B cell (primary cell): Measurements from ENCODE around the gene LMNB1. TPM values are rescaled to one million over a fixed set of nuclear protein-coding genes. Genes with fewer than 3 reads are reported as not detected.

ENCODE experiments used
- ATAC-seq: fragments of 200-7000 bp; cut with Tn5 transposase; one replicate; pipeline ENCODE4 v1.10.0; 2021; ENCODE audit warnings: low read depth, mild to moderate bottlenecking, moderate number of reproducible peaks, moderate library complexity
- CTCF ChIA-PET: fragments of 350-600 bp; sonication (Branson Sonifier 250); formaldehyde crosslinking; loops from one replicate; lab custom pipeline; 2021; ENCODE audit warnings: antibody characterized with exemption, inconsistent platforms; lab: Charles Lee
- POLR2A ChIA-PET: fragments of 350-600 bp; sonication (Branson Sonifier 250); formaldehyde crosslinking; loops from one replicate; lab custom pipeline; 2021; ENCODE audit warnings: antibody characterized with exemption; lab: Charles Lee
- DNase-seq: peaks from one replicate; pipeline ENCODE4 v3.0.0; 2013
- H2AFZ ChIP-seq: 2 replicates; pipeline ENCODE4 v1.6.1; 2012; ENCODE audit warnings: mild to moderate bottlenecking, low read depth, low read length; ENCODE audit not compliant: insufficient read depth, poor library complexity, severe bottlenecking
- H3K27ac ChIP-seq, 2 donors: 1 replicate in 1 of 2; 2 replicates in 1 of 2; pipeline ENCODE4 v1.5.1; 2012 to 2013; ENCODE audit warnings: low read length in 2 of 2, mild to moderate bottlenecking in 2 of 2, moderate library complexity in 1 of 2
- H3K27me3 ChIP-seq, 4 experiments: fragments of 200-600 bp in 1 of 4; sonication (generic) in 1 of 4; replicated peaks in 1 of 4; 1 replicate in 2 of 4; 2 replicates in 2 of 4; pipeline versions ENCODE4 v1.6.1 to v1.7.0; 2013 to 2016; ENCODE audit warnings: low read length in 3 of 4, mild to moderate bottlenecking in 2 of 4, mixed read lengths in 1 of 4, moderate library complexity in 1 of 4; ENCODE audit not compliant: insufficient read depth in 4 of 4, control insufficient read depth in 3 of 4; ENCODE audit errors: control extremely low read depth in 1 of 4
- H3K36me3 ChIP-seq, 2 experiments: replicated peaks in 1 of 2; 1 replicate in 1 of 2; 2 replicates in 1 of 2; pipeline versions ENCODE4 v1.6.1 to v1.7.1; 2013; ENCODE audit warnings: low read length in 1 of 2; ENCODE audit not compliant: insufficient read depth in 2 of 2, control insufficient read depth in 1 of 2; ENCODE audit errors: control extremely low read depth in 1 of 2, extremely low read depth in 1 of 2
- H3K4me1 ChIP-seq, 2 donors: fragments of 200-600 bp in 1 of 2; sonication (generic) in 1 of 2; 1 replicate in 1 of 2; 2 replicates in 1 of 2; pipeline versions ENCODE4 v1.5.1 to v1.6.1; 2013 to 2017; ENCODE audit warnings: low read length in 2 of 2; ENCODE audit not compliant: control insufficient read depth in 2 of 2, insufficient read depth in 2 of 2
- H3K4me2 ChIP-seq: replicated peaks from 2 replicates; pipeline ENCODE3; 2012; ENCODE audit warnings: mild to moderate bottlenecking, low read depth, low read length; ENCODE audit not compliant: poor library complexity, severe bottlenecking
- H3K4me3 ChIP-seq, 5 experiments: fragments of 200-600 bp in 1 of 5; sonication (generic) in 1 of 5; 1 replicate in 3 of 5; 2 replicates in 2 of 5; pipeline versions ENCODE4 v1.5.1 to v1.7.0; 2011 to 2016; ENCODE audit warnings: low read length in 4 of 5, mild to moderate bottlenecking in 4 of 5, low read depth in 2 of 5, control low read depth in 1 of 5, moderate library complexity in 1 of 5; ENCODE audit not compliant: insufficient read depth in 1 of 5; ENCODE audit errors: control extremely low read depth in 1 of 5, extremely low read depth in 1 of 5
- H3K79me2 ChIP-seq: fragments of 200-600 bp; sonication (generic); one replicate; pipeline ENCODE4 v1.6.0; 2016; ENCODE audit warnings: low read length; ENCODE audit not compliant: control insufficient read depth, insufficient read depth
- H3K9ac ChIP-seq: fragments of 200-600 bp; sonication (generic); 2 replicates; pipeline ENCODE4 v1.6.1; 2017; ENCODE audit warnings: mild to moderate bottlenecking, low read length, moderate library complexity
- H3K9me3 ChIP-seq, 3 donors: one replicate each; pipeline versions ENCODE4 v1.6.1 to v1.7.1; 2013; ENCODE audit warnings: low read length in 2 of 3; ENCODE audit not compliant: control insufficient read depth in 2 of 3, insufficient read depth in 1 of 3; ENCODE audit errors: control extremely low read depth in 1 of 3
- H4K20me1 ChIP-seq: 2 replicates; pipeline ENCODE4 v1.6.0; 2012; ENCODE audit warnings: mild to moderate bottlenecking, low read length; ENCODE audit not compliant: insufficient read depth, control insufficient read depth, poor library complexity, severe bottlenecking
- H3K27ac Mint-ChIP-seq: one replicate; pipeline ENCODE4 v1.8.0; 2021; ENCODE audit warnings: mixed read lengths
- H3K27me3 Mint-ChIP-seq: one replicate; pipeline ENCODE4 v1.8.0; 2021; ENCODE audit warnings: mixed read lengths
- H3K4me1 Mint-ChIP-seq: one replicate; pipeline ENCODE4 v1.8.0; 2021; ENCODE audit warnings: mixed read lengths
- H3K4me3 Mint-ChIP-seq: one replicate; pipeline ENCODE4 v1.8.0; 2021; ENCODE audit warnings: mixed read lengths
- H3K9me3 Mint-ChIP-seq: one replicate; pipeline ENCODE4 v1.8.0; 2022; ENCODE audit warnings: mixed read lengths; ENCODE audit not compliant: insufficient read depth
- CTCF ChIP-seq: fragments of 200-600 bp; IDR thresholded peaks from one replicate; pipeline ENCODE4 v1.8.0; 2022; ENCODE audit warnings: antibody characterized with exemption, mild to moderate bottlenecking
- EZH2 ChIP-seq: IDR thresholded peaks from 2 replicates; pipeline ENCODE4 v1.6.1; 2012; ENCODE audit warnings: borderline replicate concordance, low read depth, mild to moderate bottlenecking, moderate library complexity, low read length; ENCODE audit not compliant: insufficient read depth, poor library complexity, severe bottlenecking
- WGBS: methylation state at CpG from one replicate; pipeline ENCODE4 v1.1.5; 2013; ENCODE audit warnings: missing lambda C conversion rate; ENCODE audit not compliant: insufficient coverage; 5-methylcytosine and 5-hydroxymethylcytosine counted together
- intact Hi-C: fragments of 100-400 bp; cut with micrococcal nuclease; formaldehyde crosslinking; loops from one replicate; pipeline ENCODE4 v1.10.0; 2022
- polyA plus RNA-seq: library from polyadenylated mRNA; depleted of rRNA; stranded (reverse); fragments of >200 nt; gene quantifications from 2 replicates; pipeline ENCODE4 v1.2.3, GENCODE V29; 2012
- total RNA-seq, 2 donors: library from RNA; stranded (reverse); fragments of 120-200 nt in 1 of 2; gene quantifications; 1 replicate in 1 of 2; 2 replicates in 1 of 2; pipeline versions ENCODE4 v1.2.3 to v1.2.4, GENCODE V29; 2013 to 2022

LMNB1 gene
- total and polyA plus RNA-seq, 2 donors (not counting 1 experiment from before 2014, with no cell fraction given): 10.5 to 25.1 TPM

GRCh38 chr5:126864042-126864688, 87.2 kb downstream of the LMNB1 start:
- H3K79me2 ChIP-seq: no peaks in the 10 kb centered on the region
- POLR2A ChIA-PET: no interaction called here
- H3K36me3 ChIP-seq: no peaks in the 10 kb centered on the region
- no peaks in the 10 kb centered on the region for H4K20me1 ChIP-seq
- no peak overlapping the region for H3K9ac ChIP-seq
- intact Hi-C loops: no loop called here
- no peak for ATAC-seq
- peaks cover 8% of the 10 kb centered on the region for H3K4me1 Mint-ChIP-seq
- DNase-seq: no peak
- H3K27me3 ChIP-seq: no peaks in the 10 kb centered on the region
- H3K27me3 Mint-ChIP-seq: no peaks in the 10 kb centered on the region
- no peak overlapping the region for H2AFZ ChIP-seq
- no peak overlapping the region for H3K27ac ChIP-seq
- 96% methylated on average over 18 of the region's 22 CpGs for WGBS
- H3K4me3 Mint-ChIP-seq: no peak overlapping the region
- H3K27ac Mint-ChIP-seq: no peak overlapping the region
- no peaks in the 10 kb centered on the region for H3K9me3 ChIP-seq
- H3K9me3 Mint-ChIP-seq: no peaks in the 10 kb centered on the region
- CTCF ChIA-PET: no interaction called here
- H3K4me1 ChIP-seq: peaks cover 8% of the 10 kb centered on the region in 2 donors
- no peak overlapping the region for H3K4me2 ChIP-seq
- TF ChIP-seq EZH2 (no peak), CTCF (no peak)
- H3K4me3 ChIP-seq: no peak overlapping the region

- Mint-ChIP-seq H3K27ac (no peak overlapping the region), H3K9me3 (no peaks in the 10 kb centered on the region), H3K4me1 (peaks cover 14% of the 10 kb centered on the region), H3K4me3 (no peak overlapping the region), H3K27me3 (no peaks in the 10 kb centered on the region)
- Histone ChIP-seq H3K36me3 (no peaks in the 10 kb centered on the region), H2AFZ (no peak overlapping the region), H4K20me1 (no peaks in the 10 kb centered on the region), H3K4me2 (no peak overlapping the region), H3K27ac (no peak overlapping the region), H3K4me1 (peaks cover 15 to 16% of the 10 kb centered on the region in 2 donors), H3K9ac (no peak overlapping the region), H3K79me2 (no peaks in the 10 kb centered on the region), H3K9me3 (no peaks in the 10 kb centered on the region), H3K27me3 (no peaks in the 10 kb centered on the region), H3K4me3 (no peak overlapping the region)
- CTCF ChIA-PET: no interaction called here
- TF ChIP-seq EZH2: no peak
- TF ChIP-seq CTCF: no peak
- POLR2A ChIA-PET: no interaction called here
- intact Hi-C loops: no loop called here
- ATAC-seq: no peak
- WGBS: 92% methylated on average over 2 of the region's 3 CpGs
- DNase-seq: no peak
Measured at GRCh38 chr5:126865299-126865698, 88.4 kb downstream of the LMNB1 start.
